ENCODE results near the gene BEGAIN.

DNA sequence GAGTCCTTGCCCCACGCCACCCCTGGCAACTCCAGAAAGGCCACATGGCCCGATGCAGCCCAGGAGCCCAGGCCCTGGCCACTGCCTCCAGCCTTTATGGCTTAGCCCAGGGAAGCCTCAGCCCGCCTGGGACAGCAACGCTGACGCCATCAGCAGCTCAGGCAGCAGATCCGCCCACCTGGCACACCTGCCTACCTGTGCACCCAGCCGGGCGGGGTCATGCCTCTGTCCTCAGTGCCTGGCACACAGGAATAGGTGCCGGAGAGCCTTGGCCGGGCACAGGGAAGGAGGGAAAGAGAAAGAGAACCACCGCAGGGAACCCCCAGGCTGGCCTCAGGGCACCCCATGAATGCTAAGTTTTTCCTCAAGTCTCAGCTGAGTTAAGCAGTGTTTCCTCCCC lies 21.1 kb downstream of the BEGAIN start:
- TF ChIP-seq, protein P1, sequence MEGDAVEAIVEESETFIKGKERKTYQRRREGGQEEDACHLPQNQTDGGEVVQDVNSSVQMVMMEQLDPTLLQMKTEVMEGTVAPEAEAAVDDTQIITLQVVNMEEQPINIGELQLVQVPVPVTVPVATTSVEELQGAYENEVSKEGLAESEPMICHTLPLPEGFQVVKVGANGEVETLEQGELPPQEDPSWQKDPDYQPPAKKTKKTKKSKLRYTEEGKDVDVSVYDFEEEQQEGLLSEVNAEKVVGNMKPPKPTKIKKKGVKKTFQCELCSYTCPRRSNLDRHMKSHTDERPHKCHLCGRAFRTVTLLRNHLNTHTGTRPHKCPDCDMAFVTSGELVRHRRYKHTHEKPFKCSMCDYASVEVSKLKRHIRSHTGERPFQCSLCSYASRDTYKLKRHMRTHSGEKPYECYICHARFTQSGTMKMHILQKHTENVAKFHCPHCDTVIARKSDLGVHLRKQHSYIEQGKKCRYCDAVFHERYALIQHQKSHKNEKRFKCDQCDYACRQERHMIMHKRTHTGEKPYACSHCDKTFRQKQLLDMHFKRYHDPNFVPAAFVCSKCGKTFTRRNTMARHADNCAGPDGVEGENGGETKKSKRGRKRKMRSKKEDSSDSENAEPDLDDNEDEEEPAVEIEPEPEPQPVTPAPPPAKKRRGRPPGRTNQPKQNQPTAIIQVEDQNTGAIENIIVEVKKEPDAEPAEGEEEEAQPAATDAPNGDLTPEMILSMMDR (IDR thresholded peaks at IDR 0.05), result no peak
- TF ChIP-seq POLR2A (IDR thresholded peaks at IDR 0.05), result no peak
